K562 (cell line): ENCODE measurements around the gene MGA. TPM values are rescaled to one million over a fixed set of nuclear protein-coding genes. Genes with fewer than 3 reads are reported as not detected.

Source experiments
- BDP1 ChIP-seq: IDR thresholded peaks from 3 replicates; pipeline ENCODE4 v1.6.1; 2011; ENCODE audit not compliant: insufficient read length, insufficient read depth
- CBX3 ChIP-seq, 2 experiments: IDR thresholded peaks; 1 replicate in 1 of 2; 2 replicates in 1 of 2; pipeline ENCODE4 v1.6.1; 2012; ENCODE audit warnings: inconsistent platforms in 2 of 2, low read length in 2 of 2, borderline replicate concordance in 1 of 2, control low read depth in 1 of 2
- CEBPB ChIP-seq: fragments of 450-650 bp; IDR thresholded peaks from 2 replicates; pipeline ENCODE4 v1.6.1; 2016; ENCODE audit warnings: missing genetic modification characterization, missing compliant biosample characterization
- CGGBP1 ChIP-seq: fragments of 250-450 bp; sonication (Bioruptor Pico); IDR thresholded peaks from 2 replicates; pipeline ENCODE4 v1.9.0; 2021; ENCODE audit warnings: mild to moderate bottlenecking
- CTCFL ChIP-seq: IDR thresholded peaks from 2 replicates; pipeline ENCODE4 v1.6.1; 2011; ENCODE audit warnings: borderline replicate concordance, low read depth, mild to moderate bottlenecking, moderate library complexity, low read length; ENCODE audit not compliant: insufficient read depth, poor library complexity, severe bottlenecking
- EHMT2 ChIP-seq: fragments of 450-650 bp; IDR thresholded peaks from 2 replicates; pipeline ENCODE4 v1.6.1; 2018; ENCODE audit warnings: antibody characterized with exemption
- ELF2 ChIP-seq: fragments of 250-450 bp; sonication (Bioruptor Pico); IDR thresholded peaks from 2 replicates; pipeline ENCODE4 v1.5.0; 2021; ENCODE audit warnings: mild to moderate bottlenecking
- FOXM1 ChIP-seq, 2 experiments: fragments of 450-650 bp in 1 of 2; sonication (generic) in 1 of 2; formaldehyde crosslinking in 1 of 2; IDR thresholded peaks; 2 replicates each; pipeline versions ENCODE4 v1.6.1 to v1.9.0; 2017 to 2022; ENCODE audit warnings: low read depth in 2 of 2, mild to moderate bottlenecking in 2 of 2, missing genetic modification reagents in 1 of 2, moderate library complexity in 1 of 2
- LCOR ChIP-seq: sonication (generic); formaldehyde crosslinking; IDR thresholded peaks from 2 replicates; pipeline ENCODE4 v1.8.0; 2022; ENCODE audit warnings: mild to moderate bottlenecking, missing genetic modification reagents
- MEF2A ChIP-seq: IDR thresholded peaks from 2 replicates; pipeline ENCODE4 v1.6.1; 2011; ENCODE audit warnings: low read depth, mild to moderate bottlenecking, low read length, moderate library complexity; ENCODE audit not compliant: control insufficient read depth
- SUPT5H ChIP-seq: fragments of 450-650 bp; IDR thresholded peaks from 2 replicates; pipeline ENCODE4 v1.6.1; 2016
- U2AF1 ChIP-seq: fragments of 200-400 bp; formaldehyde crosslinking; optimal IDR thresholded peaks from 2 replicates; pipeline ENCODE3; 2017; ENCODE audit warnings: mild to moderate bottlenecking, low read depth, low read length, moderate library complexity
- ZNF174 ChIP-seq: fragments of 250-450 bp; sonication (Bioruptor Pico); IDR thresholded peaks from 2 replicates; pipeline ENCODE4 v1.4.0; 2020; ENCODE audit warnings: mild to moderate bottlenecking
- polyA plus RNA-seq, 8 experiments: library from polyadenylated mRNA; depleted of rRNA in 4 of 8; stranded (reverse) in 5 of 8; unstranded in 3 of 8; fragments of >200 nt; fragmentation: Nextera tagmentation in 2 of 8; fragmentation: Illumina TruSeq in 1 of 8; extraction: Ambion mirVana in 2 of 8; extraction: Trizol in 1 of 8; gene quantifications; 2 replicates each; pipeline versions ENCODE4 v1.2.1 to v1.2.3, GENCODE V29; 2011 to 2014; ENCODE audit warnings: inconsistent platforms in 1 of 8, missing spikeins in 1 of 8
- total RNA-seq, 7 experiments: library from RNA; depleted of rRNA in 6 of 7; stranded (reverse); fragments of >200 nt in 6 of 7; fragmentation: Illumina TruSeq in 2 of 7; extraction: Trizol in 2 of 7; gene quantifications; 2 replicates each; pipeline versions ENCODE4 v1.2.1 to v1.2.3, GENCODE V29; 2011 to 2021; ENCODE audit warnings: low replicate concordance in 1 of 7
- TF ChIP-seq, protein P1 (sequence below), 2 experiments: fragments of 150-350 bp in 1 of 2; IDR thresholded peaks; 2 replicates each; pipeline ENCODE4 v1.6.1; 2012 to 2016; ENCODE audit warnings: low read depth in 2 of 2, low read length in 2 of 2, mild to moderate bottlenecking in 1 of 2, moderate library complexity in 1 of 2
- TF ChIP-seq, protein P2 (sequence below): fragments of 250-450 bp; sonication (Bioruptor Pico); IDR thresholded peaks from 2 replicates; pipeline ENCODE4 v1.8.0; 2021; ENCODE audit warnings: mild to moderate bottlenecking, moderate library complexity
- TF ChIP-seq, protein P3 (sequence below): fragments of 450-650 bp; IDR thresholded peaks from 2 replicates; pipeline ENCODE4 v1.7.1; 2018; ENCODE audit warnings: mild to moderate bottlenecking, low read depth; ENCODE audit not compliant: partially characterized antibody

Gene MGA
- total and polyA plus RNA-seq, 9 of the 15 experiments (the other 6 are each of a cell fraction or from before 2014, with no cell fraction given), result 4.7 to 56.1 (median 21.1) TPM

- TF ChIP-seq, protein P1, sequence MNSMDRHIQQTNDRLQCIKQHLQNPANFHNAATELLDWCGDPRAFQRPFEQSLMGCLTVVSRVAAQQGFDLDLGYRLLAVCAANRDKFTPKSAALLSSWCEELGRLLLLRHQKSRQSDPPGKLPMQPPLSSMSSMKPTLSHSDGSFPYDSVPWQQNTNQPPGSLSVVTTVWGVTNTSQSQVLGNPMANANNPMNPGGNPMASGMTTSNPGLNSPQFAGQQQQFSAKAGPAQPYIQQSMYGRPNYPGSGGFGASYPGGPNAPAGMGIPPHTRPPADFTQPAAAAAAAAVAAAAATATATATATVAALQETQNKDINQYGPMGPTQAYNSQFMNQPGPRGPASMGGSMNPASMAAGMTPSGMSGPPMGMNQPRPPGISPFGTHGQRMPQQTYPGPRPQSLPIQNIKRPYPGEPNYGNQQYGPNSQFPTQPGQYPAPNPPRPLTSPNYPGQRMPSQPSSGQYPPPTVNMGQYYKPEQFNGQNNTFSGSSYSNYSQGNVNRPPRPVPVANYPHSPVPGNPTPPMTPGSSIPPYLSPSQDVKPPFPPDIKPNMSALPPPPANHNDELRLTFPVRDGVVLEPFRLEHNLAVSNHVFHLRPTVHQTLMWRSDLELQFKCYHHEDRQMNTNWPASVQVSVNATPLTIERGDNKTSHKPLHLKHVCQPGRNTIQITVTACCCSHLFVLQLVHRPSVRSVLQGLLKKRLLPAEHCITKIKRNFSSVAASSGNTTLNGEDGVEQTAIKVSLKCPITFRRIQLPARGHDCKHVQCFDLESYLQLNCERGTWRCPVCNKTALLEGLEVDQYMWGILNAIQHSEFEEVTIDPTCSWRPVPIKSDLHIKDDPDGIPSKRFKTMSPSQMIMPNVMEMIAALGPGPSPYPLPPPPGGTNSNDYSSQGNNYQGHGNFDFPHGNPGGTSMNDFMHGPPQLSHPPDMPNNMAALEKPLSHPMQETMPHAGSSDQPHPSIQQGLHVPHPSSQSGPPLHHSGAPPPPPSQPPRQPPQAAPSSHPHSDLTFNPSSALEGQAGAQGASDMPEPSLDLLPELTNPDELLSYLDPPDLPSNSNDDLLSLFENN (IDR thresholded peaks at IDR 0.05; ENCODE audit: low read depth in 2 of 2, low read length in 2 of 2), result peak in 1 of 2 experiments; percentile 34; a peak in 2 of 4 replicates
- TF ChIP-seq ELF2 (no peak), MEF2A (no peak), LCOR (peak; percentile 95), CEBPB (tag) (no peak), CGGBP1 (CRISPR knock-in tag) (no peak), CTCFL (no peak), SUPT5H (peak; percentile 71; the same call in 1 of the 2 replicates), FOXM1 (IDR thresholded peaks at IDR 0.05; ENCODE audit: low read depth) (no peak), FOXM1 (CRISPR knock-in tag; IDR thresholded peaks at IDR 0.05; ENCODE audit: low read depth) (no peak), EHMT2 (no peak), BDP1 (no peak), CBX3 (IDR thresholded peaks at IDR 0.05; ENCODE audit: borderline replicate concordance in 1 of 2, low read length in 2 of 2) (peak in 1 of 2 experiments; percentile 80; a peak in 1 of 3 replicates), ZNF174 (CRISPR knock-in tag) (no peak), U2AF1 (no peak)
- TF ChIP-seq, protein P2, sequence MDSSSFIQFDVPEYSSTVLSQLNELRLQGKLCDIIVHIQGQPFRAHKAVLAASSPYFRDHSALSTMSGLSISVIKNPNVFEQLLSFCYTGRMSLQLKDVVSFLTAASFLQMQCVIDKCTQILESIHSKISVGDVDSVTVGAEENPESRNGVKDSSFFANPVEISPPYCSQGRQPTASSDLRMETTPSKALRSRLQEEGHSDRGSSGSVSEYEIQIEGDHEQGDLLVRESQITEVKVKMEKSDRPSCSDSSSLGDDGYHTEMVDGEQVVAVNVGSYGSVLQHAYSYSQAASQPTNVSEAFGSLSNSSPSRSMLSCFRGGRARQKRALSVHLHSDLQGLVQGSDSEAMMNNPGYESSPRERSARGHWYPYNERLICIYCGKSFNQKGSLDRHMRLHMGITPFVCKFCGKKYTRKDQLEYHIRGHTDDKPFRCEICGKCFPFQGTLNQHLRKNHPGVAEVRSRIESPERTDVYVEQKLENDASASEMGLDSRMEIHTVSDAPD (CRISPR knock-in tag), result no peak
- TF ChIP-seq, protein P3, sequence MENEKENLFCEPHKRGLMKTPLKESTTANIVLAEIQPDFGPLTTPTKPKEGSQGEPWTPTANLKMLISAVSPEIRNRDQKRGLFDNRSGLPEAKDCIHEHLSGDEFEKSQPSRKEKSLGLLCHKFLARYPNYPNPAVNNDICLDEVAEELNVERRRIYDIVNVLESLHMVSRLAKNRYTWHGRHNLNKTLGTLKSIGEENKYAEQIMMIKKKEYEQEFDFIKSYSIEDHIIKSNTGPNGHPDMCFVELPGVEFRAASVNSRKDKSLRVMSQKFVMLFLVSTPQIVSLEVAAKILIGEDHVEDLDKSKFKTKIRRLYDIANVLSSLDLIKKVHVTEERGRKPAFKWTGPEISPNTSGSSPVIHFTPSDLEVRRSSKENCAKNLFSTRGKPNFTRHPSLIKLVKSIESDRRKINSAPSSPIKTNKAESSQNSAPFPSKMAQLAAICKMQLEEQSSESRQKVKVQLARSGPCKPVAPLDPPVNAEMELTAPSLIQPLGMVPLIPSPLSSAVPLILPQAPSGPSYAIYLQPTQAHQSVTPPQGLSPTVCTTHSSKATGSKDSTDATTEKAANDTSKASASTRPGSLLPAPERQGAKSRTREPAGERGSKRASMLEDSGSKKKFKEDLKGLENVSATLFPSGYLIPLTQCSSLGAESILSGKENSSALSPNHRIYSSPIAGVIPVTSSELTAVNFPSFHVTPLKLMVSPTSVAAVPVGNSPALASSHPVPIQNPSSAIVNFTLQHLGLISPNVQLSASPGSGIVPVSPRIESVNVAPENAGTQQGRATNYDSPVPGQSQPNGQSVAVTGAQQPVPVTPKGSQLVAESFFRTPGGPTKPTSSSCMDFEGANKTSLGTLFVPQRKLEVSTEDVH, result peak; percentile 4
These were observed 114.1 kb downstream of the MGA start, which contains the start of gene MAPKBP1 (continued) for GRCh38 chr15:41774062-41774881.
